ENCODE measurements around the gene TOPBP1. TPM values are rescaled to one million over a fixed set of nuclear protein-coding genes. Genes with fewer than 3 reads are reported as not detected.

TOPBP1 gene
- total RNA-seq (42.2 and 42.4 TPM in 2 replicates), polyA plus RNA-seq (20.9 and 23.3 TPM in 2 replicates), polyA minus RNA-seq (33.4 and 36.7 TPM in 2 replicates), Bru-seq, nascent RNA (percentile 90 among the genes with signal in this experiment), BruChase-seq, experiment 1, labeled RNA remaining after a 6-hour chase (percentile 88 among the genes with signal in this experiment), BruChase-seq, experiment 2, labeled RNA remaining after a 2-hour chase (percentile 89 among the genes with signal in this experiment)
- 22.5 and 22.8 TPM in 2 replicates for polyA plus RNA-seq (2011; cell fraction: cytosol; rRNA removed)
- 114 and 163 TPM in 2 replicates for polyA plus RNA-seq (2011; cell fraction: nucleus; rRNA removed)
- 20.4 and 31.0 TPM in 2 replicates for polyA plus RNA-seq (2012)
- 26.3 TPM for polyA minus RNA-seq (2011; cell fraction: cytosol; rRNA and poly(A)+ RNA removed)
- 77.6 and 123 TPM in 2 replicates for polyA minus RNA-seq (2011; cell fraction: nucleus; rRNA and poly(A)+ RNA removed)
- long read RNA-seq, full-length matches to known transcripts: 25 of 42 reads
- long read RNA-seq, partial matches to known transcripts: 7 of 42 reads
- long read RNA-seq, other reads (novel, unspliced or antisense): 10 of 42 reads

- intact Hi-C loops (cut with micrococcal nuclease) (loop anchor here (1.0 to 5.0 kb wide), 3 partner anchors 174 to 934 kb away; no protein-coding TSS in a partner anchor), dilution Hi-C loops (cut with MboI; ENCODE audit: extremely low pct_ligation_motif_present, low sequenced_read_pairs) (no loop called here)
- peak; percentile 85 for FAIRE-seq
Observed at GRCh38 chr3:133661454-133662277, at the start of gene TOPBP1. TOPBP1 (minus strand) TSS chr3:133661941; CDS start chr3:133661127, 814 bp downstream.

More at GRCh38 chr3:133661454-133662277, at the start of gene TOPBP1:
- Histone ChIP-seq H3K9me1 (replicated peaks; ENCODE audit: control insufficient read depth, extremely low read depth, insufficient read depth, low read length) (no peaks in the 10 kb centered on the region), H3K36me3 (ENCODE audit: control insufficient read depth in 2 of 2, extremely low read depth in 1 of 2, insufficient read depth in 2 of 2, low read length in 2 of 2) (peaks cover 0 to 7% of the 10 kb centered on the region in 2 experiments), H3K4me3 (replicated peaks in 1 of 3; ENCODE audit: insufficient read depth in 1 of 3, low read depth in 1 of 3, low read length in 3 of 3) (peak within 1 kb of the TSS; percentile 60 to 86 (median 62)), H3K27ac (ENCODE audit: insufficient read depth, low read depth, low read length) (peak within 1 kb of the TSS; percentile 90), H3K27me3 (ENCODE audit: control insufficient read depth in 2 of 2, insufficient read depth in 2 of 2, low read length in 2 of 2) (no peaks in the 10 kb centered on the region), H3K4me1 (ENCODE audit: control insufficient read depth, extremely low read depth, insufficient read depth, low read length) (peaks cover 22% of the 10 kb centered on the region), H3K9me3 (replicated peaks; ENCODE audit: control insufficient read depth, insufficient read depth, low read length) (no peaks in the 10 kb centered on the region), H3K9ac (replicated peaks; ENCODE audit: extremely low read depth, insufficient read depth, low read length) (peak within 1 kb of the TSS; percentile 93), H3K79me2 (ENCODE audit: control insufficient read depth, insufficient read depth, low read length) (peaks cover 38% of the 10 kb centered on the region), H4K20me1 (replicated peaks; ENCODE audit: control insufficient read depth, extremely low read depth, insufficient read depth, low read length) (no peaks in the 10 kb centered on the region), H3K4me2 (ENCODE audit: insufficient read depth, low read length) (peak within 1 kb of the TSS; percentile 92), H2AFZ (ENCODE audit: low read depth, low read length) (peak within 1 kb of the TSS; percentile 68)
- ChIA-PET CTCF (interaction anchor here (1.1 to 1.9 kb wide), 3 partner anchors 17 to 935 kb away, joined by 4 to 7 read pairs (median 6); no protein-coding TSS in a partner anchor), POLR2A (no interaction called here)
- TSS peak; percentile 69 for BruUV-seq (replicated peaks)
- DNase-seq (ENCODE audit: low read depth, low spot score): peak; percentile 69
- TF ChIP-seq EZH2 (IDR thresholded peaks at IDR 0.05; ENCODE audit: borderline replicate concordance, low read depth, low read length, severe bottlenecking) (no peak), POLR2AphosphoS5 (IDR thresholded peaks at IDR 0.05; ENCODE audit: insufficient read depth, low read depth, low read length) (peak; percentile 75), POLR2A (IDR thresholded peaks at IDR 0.05; ENCODE audit: low read depth, low read length) (peak; percentile 73), MAX (IDR thresholded peaks at IDR 0.05; ENCODE audit: insufficient read depth, insufficient read length) (peak; percentile 13), CTCF (IDR thresholded peaks at IDR 0.05; ENCODE audit: extremely low read depth in 1 of 2, insufficient read depth in 1 of 2, low read depth in 1 of 2, low read length in 2 of 2) (no peak), GATA2 (IDR thresholded peaks at IDR 0.05; ENCODE audit: insufficient read depth, insufficient read length, low read depth, low read length) (no peak), JUN (IDR thresholded peaks at IDR 0.05; ENCODE audit: borderline replicate concordance, insufficient read depth, insufficient read length, low read depth) (no peak), MYC (IDR thresholded peaks at IDR 0.05; ENCODE audit: low read depth, low read length) (no peak)
